CD8-positive, alpha-beta memory T cell (primary cell): ENCODE data around the gene PGBD5. TPM values are rescaled to one million over a fixed set of nuclear protein-coding genes. Genes with fewer than 3 reads are reported as not detected.
A peak's percentile ranks its signal among the peaks of the same experiment; 100 is the strongest.

Source experiments
- CTCF ChIA-PET: fragments of 350-600 bp; sonication (Branson Sonifier 250); formaldehyde crosslinking; loops from one replicate; lab custom pipeline; 2021; ENCODE audit warnings: antibody characterized with exemption; lab: Charles Lee
- POLR2A ChIA-PET: fragments of 350-600 bp; sonication (Branson Sonifier 250); formaldehyde crosslinking; loops from one replicate; lab custom pipeline; 2021; ENCODE audit warnings: antibody characterized with exemption; lab: Charles Lee
- DNase-seq, 5 donors: peaks; one replicate each; pipeline versions ENCODE4 v3.0.0 to v3.0.0-alpha.2; 2020 to 2022; ENCODE audit warnings: mixed read lengths in 1 of 5
- H3K27ac ChIP-seq: one replicate; pipeline ENCODE4 v1.7.0; 2013; ENCODE audit warnings: low read depth, mild to moderate bottlenecking, low read length, moderate library complexity
- H3K27me3 ChIP-seq: 2 replicates; pipeline ENCODE4 v1.7.0; 2013; ENCODE audit warnings: low read length, mild to moderate bottlenecking; ENCODE audit not compliant: insufficient read depth, poor library complexity, severe bottlenecking
- H3K36me3 ChIP-seq: 2 replicates; pipeline ENCODE4 v1.7.0; 2013; ENCODE audit warnings: mild to moderate bottlenecking, low read length, moderate library complexity; ENCODE audit not compliant: insufficient read depth
- H3K4me1 ChIP-seq: 2 replicates; pipeline ENCODE4 v1.7.0; 2013; ENCODE audit warnings: mild to moderate bottlenecking, low read length, moderate library complexity; ENCODE audit not compliant: insufficient read depth
- H3K4me3 ChIP-seq: 2 replicates; pipeline ENCODE4 v1.7.0; 2013; ENCODE audit warnings: mild to moderate bottlenecking, low read length
- H3K9me3 ChIP-seq: 2 replicates; pipeline ENCODE4 v1.7.0; 2013; ENCODE audit warnings: mild to moderate bottlenecking, low read length
- H3K27ac Mint-ChIP-seq, 8 donors: one replicate each; pipeline ENCODE4 v1.8.0; 2020 to 2021; ENCODE audit warnings: mixed read lengths in 8 of 8, mild to moderate bottlenecking in 6 of 8, inconsistent platforms in 3 of 8, moderate library complexity in 3 of 8
- H3K27me3 Mint-ChIP-seq, 2 donors: one replicate each; pipeline ENCODE4 v1.8.0; 2020 to 2021; ENCODE audit warnings: mixed read lengths in 2 of 2, mild to moderate bottlenecking in 1 of 2, moderate library complexity in 1 of 2
- H3K36me3 Mint-ChIP-seq, 3 donors: one replicate each; pipeline ENCODE4 v1.8.0; 2020 to 2021; ENCODE audit warnings: mixed read lengths in 3 of 3, inconsistent platforms in 1 of 3, mild to moderate bottlenecking in 1 of 3
- H3K4me1 Mint-ChIP-seq, 3 donors: one replicate each; pipeline ENCODE4 v1.8.0; 2020 to 2021; ENCODE audit warnings: mixed read lengths in 3 of 3, inconsistent platforms in 1 of 3, mild to moderate bottlenecking in 1 of 3
- H3K4me3 Mint-ChIP-seq, 7 donors: one replicate each; pipeline ENCODE4 v1.8.0; 2020 to 2021; ENCODE audit warnings: mixed read lengths in 7 of 7, mild to moderate bottlenecking in 6 of 7, moderate library complexity in 4 of 7, inconsistent platforms in 2 of 7
- H3K9me3 Mint-ChIP-seq, 5 donors: one replicate each; pipeline ENCODE4 v1.8.0; 2020 to 2022; ENCODE audit warnings: mixed read lengths in 5 of 5, mild to moderate bottlenecking in 3 of 5, moderate library complexity in 2 of 5, inconsistent platforms in 1 of 5
- polyA plus RNA-seq: library from polyadenylated mRNA; unstranded; fragments of 300-500 nt; fragmentation: Illumina TruSeq; gene quantifications from one replicate; pipeline ENCODE4 v1.2.3, GENCODE V29; 2021
- total RNA-seq, 2 experiments: library from RNA; stranded (reverse); gene quantifications; one replicate each; pipeline ENCODE4 v1.2.3, GENCODE V29; 2021

PGBD5 gene
- total and polyA plus RNA-seq, 3 experiments from 2014 or later, result not detected

DNA sequence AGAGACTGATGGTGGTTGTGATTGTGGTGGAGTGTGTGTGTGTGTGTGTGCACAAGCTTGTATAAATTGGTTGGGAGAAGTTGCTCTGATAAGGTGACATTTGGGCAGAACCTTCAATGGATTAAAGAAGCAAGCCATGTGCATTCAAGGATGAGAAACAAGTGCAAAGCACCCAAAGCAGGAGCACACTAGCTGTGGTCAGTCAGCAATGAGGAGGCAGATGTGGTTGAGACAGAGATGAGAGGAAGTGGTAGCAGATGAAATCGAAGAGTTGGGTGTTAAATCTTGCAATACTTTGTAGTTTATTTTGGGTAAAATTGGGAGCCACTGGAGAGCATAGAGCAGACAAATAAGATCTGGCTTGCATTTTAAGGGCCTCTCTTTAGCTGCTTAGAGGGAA, 4.4 kb upstream of the PGBD5 start:
- H3K4me3 Mint-ChIP-seq, result no peak overlapping the region
- no peak for DNase-seq
- Histone ChIP-seq H3K4me1 (no peaks in the 10 kb centered on the region), H3K36me3 (no peaks in the 10 kb centered on the region), H3K27me3 (peaks cover 11% of the 10 kb centered on the region), H3K27ac (no peak overlapping the region), H3K4me3 (no peak overlapping the region), H3K9me3 (no peaks in the 10 kb centered on the region)
- peaks cover 6 to 7% (median 7%) of the 10 kb centered on the region in 3 donors for H3K4me1 Mint-ChIP-seq
- peaks cover 0 to 4% (median 0%) of the 10 kb centered on the region in 5 donors for H3K9me3 Mint-ChIP-seq
- H3K27ac Mint-ChIP-seq, result no peak overlapping the region
- H3K36me3 Mint-ChIP-seq, result peaks cover 0 to 2% (median 0%) of the 10 kb centered on the region in 3 donors
- peaks cover 24 to 41% of the 10 kb centered on the region in 2 donors for H3K27me3 Mint-ChIP-seq
- ChIA-PET CTCF (no interaction called here), POLR2A (no interaction called here)

DNA sequence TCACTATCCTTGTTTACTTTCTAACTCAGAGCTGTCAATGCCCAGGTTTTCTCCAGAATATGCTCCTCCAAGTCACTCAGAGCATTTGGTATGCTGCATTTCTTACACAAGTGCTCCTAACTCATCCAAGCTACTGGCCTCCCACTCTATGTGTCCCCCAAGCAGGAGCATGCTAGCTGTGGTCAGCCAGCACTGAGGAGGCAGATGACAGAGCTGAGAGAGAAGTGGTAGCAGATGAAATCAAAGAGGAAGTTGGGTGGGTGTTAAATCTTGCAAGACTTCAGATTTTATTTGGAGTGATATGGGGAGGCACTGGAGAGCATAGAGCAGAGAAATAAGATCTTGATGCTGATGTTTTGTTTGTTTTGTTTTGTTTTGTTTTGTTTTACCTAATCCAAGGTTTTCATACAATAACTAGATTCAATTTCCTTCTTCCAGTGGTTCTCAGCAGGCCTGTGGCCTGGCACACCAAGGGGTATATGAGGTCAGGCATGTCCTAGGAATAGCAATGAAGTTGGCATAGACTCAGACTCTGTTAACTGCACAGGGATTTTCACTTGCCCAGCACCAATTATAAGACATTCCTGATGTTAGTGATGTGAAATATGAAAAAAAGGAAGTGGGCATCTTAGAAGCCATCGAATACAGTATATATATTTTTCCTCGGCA, 3.1 kb upstream of the PGBD5 start:
- H3K9me3 Mint-ChIP-seq, result peaks cover 0 to 5% (median 0%) of the 10 kb centered on the region in 5 donors
- Histone ChIP-seq H3K27ac (no peak overlapping the region), H3K27me3 (peaks cover 19% of the 10 kb centered on the region), H3K36me3 (no peaks in the 10 kb centered on the region), H3K9me3 (no peaks in the 10 kb centered on the region), H3K4me3 (no peak overlapping the region), H3K4me1 (no peaks in the 10 kb centered on the region)
- H3K4me3 Mint-ChIP-seq, result no peak overlapping the region
- peaks cover 0 to 2% (median 0%) of the 10 kb centered on the region in 3 donors for H3K36me3 Mint-ChIP-seq
- H3K27ac Mint-ChIP-seq, result no peak overlapping the region
- peaks cover 10 to 14% (median 12%) of the 10 kb centered on the region in 3 donors for H3K4me1 Mint-ChIP-seq
- H3K27me3 Mint-ChIP-seq, result peaks cover 32 to 44% of the 10 kb centered on the region in 2 donors
- ChIA-PET POLR2A (no interaction called here), CTCF (no interaction called here)
- DNase-seq, result no peak

GRCh38 chr1:230427981-230428380, 1.8 kb upstream of the PGBD5 start:
- ChIA-PET CTCF (no interaction called here), POLR2A (interaction anchor here (0.6 kb wide), 1 partner anchor 115 kb away, joined by 3 read pairs; no protein-coding TSS in a partner anchor)
- Mint-ChIP-seq H3K27me3 (peaks cover 43 to 51% of the 10 kb centered on the region in 2 donors), H3K9me3 (peaks cover 0 to 7% (median 0%) of the 10 kb centered on the region in 5 donors), H3K4me3 (no peak overlapping the region), H3K4me1 (peaks cover 10 to 14% (median 12%) of the 10 kb centered on the region in 3 donors), H3K27ac (no peak overlapping the region), H3K36me3 (peaks cover 0 to 2% (median 0%) of the 10 kb centered on the region in 3 donors)
- no peaks in the 10 kb centered on the region for H3K4me1 ChIP-seq
- H3K27ac ChIP-seq, result no peak overlapping the region
- no peaks in the 10 kb centered on the region for H3K9me3 ChIP-seq
- H3K27me3 ChIP-seq, result peaks cover 31% of the 10 kb centered on the region
- H3K4me3 ChIP-seq, result no peak overlapping the region
- DNase-seq, result no peak
- no peaks in the 10 kb centered on the region for H3K36me3 ChIP-seq

- Histone ChIP-seq H3K27ac (no peak overlapping the region), H3K36me3 (no peaks in the 10 kb centered on the region), H3K9me3 (no peaks in the 10 kb centered on the region), H3K27me3 (peaks cover 32% of the 10 kb centered on the region), H3K4me3 (no peak overlapping the region), H3K4me1 (no peaks in the 10 kb centered on the region)
- Mint-ChIP-seq H3K4me1 (peaks cover 10 to 14% (median 12%) of the 10 kb centered on the region in 3 donors), H3K9me3 (peaks cover 0 to 7% (median 1%) of the 10 kb centered on the region in 5 donors), H3K4me3 (peak overlapping the region; percentile 57 to 87 (median 82)), H3K27ac (peak overlapping the region in 2 of 8 donors; percentile 24 to 74), H3K36me3 (peaks cover 0 to 2% (median 0%) of the 10 kb centered on the region in 3 donors), H3K27me3 (peaks cover 50 to 58% of the 10 kb centered on the region in 2 donors)
- POLR2A ChIA-PET, result no interaction called here
- CTCF ChIA-PET, result no interaction called here
- DNase-seq, result no peak
Observed at GRCh38 chr1:230427094-230427876, 1.2 kb upstream of the PGBD5 start.

DNA sequence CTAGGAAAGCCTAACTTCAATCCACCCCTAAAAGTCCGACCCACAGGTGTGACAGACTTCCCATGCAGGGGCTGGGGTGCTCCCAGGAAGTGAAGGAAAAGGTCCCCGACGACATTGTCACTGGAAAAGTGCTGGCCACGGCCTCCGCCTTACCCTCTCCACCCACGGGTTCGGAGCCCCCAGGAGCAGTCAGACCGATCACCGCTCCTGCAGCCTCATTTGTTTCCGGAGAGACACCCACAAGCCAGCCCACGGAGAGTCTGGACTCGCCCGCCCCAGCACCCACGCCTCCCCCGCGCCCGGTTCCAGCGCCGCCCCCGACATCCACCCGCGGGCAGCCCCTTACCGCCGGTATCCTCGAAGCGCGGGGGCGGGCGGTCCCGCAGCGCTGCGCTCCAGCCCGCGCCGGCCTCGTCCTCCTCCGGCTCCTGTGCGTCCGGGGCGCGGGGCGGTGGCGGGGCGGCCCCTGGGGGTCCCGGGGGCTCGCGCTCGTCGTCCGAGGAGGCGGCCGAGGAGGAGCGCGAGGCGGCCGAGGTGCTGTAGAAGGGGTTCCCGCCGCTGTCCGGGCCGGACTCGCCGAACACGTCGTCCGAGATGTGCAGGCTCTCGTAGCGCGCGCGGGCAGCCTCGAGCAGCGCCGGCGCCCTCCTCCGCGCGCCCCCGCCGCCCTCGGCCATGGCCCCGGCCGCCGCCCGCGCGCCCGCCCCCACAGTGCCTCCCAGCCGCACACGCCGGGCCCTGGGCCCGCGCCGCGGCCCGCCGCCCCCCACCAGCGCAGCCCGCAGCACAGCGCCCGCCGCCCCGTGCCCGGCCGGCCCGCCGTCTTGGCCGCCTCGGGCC, 660 bp downstream of the PGBD5 start:
- ChIA-PET POLR2A (no interaction called here), CTCF (no interaction called here)
- Histone ChIP-seq H3K4me3 (no peak overlapping the region), H3K9me3 (no peaks in the 10 kb centered on the region), H3K27ac (no peak overlapping the region), H3K27me3 (peaks cover 32% of the 10 kb centered on the region), H3K4me1 (no peaks in the 10 kb centered on the region), H3K36me3 (no peaks in the 10 kb centered on the region)
- peak overlapping the region in 1 of 8 donors; percentile 29 for H3K27ac Mint-ChIP-seq
- peaks cover 0 to 8% (median 1%) of the 10 kb centered on the region in 5 donors for H3K9me3 Mint-ChIP-seq
- no peak for DNase-seq
- H3K4me1 Mint-ChIP-seq, result peaks cover 10 to 14% (median 12%) of the 10 kb centered on the region in 3 donors
- H3K27me3 Mint-ChIP-seq, result peaks cover 52 to 71% of the 10 kb centered on the region in 2 donors
- peak overlapping the region in 6 of 7 donors; percentile 61 to 89 (median 64) for H3K4me3 Mint-ChIP-seq
- peaks cover 0 to 2% (median 0%) of the 10 kb centered on the region in 3 donors for H3K36me3 Mint-ChIP-seq

GRCh38 chr1:230424391-230425251, 1.5 kb downstream of the PGBD5 start:
- ChIA-PET CTCF (no interaction called here), POLR2A (no interaction called here)
- Histone ChIP-seq H3K4me1 (no peaks in the 10 kb centered on the region), H3K36me3 (no peaks in the 10 kb centered on the region), H3K9me3 (no peaks in the 10 kb centered on the region), H3K27me3 (peaks cover 32% of the 10 kb centered on the region), H3K27ac (no peak overlapping the region), H3K4me3 (no peak overlapping the region)
- Mint-ChIP-seq H3K4me1 (peaks cover 10 to 14% (median 12%) of the 10 kb centered on the region in 3 donors), H3K9me3 (peaks cover 0 to 9% (median 7%) of the 10 kb centered on the region in 5 donors), H3K27ac (no peak overlapping the region), H3K4me3 (peak overlapping the region in 6 of 7 donors; percentile 61 to 89 (median 64)), H3K27me3 (peaks cover 49 to 75% of the 10 kb centered on the region in 2 donors), H3K36me3 (peaks cover 0 to 2% (median 0%) of the 10 kb centered on the region in 3 donors)
- DNase-seq, result no peak

DNA sequence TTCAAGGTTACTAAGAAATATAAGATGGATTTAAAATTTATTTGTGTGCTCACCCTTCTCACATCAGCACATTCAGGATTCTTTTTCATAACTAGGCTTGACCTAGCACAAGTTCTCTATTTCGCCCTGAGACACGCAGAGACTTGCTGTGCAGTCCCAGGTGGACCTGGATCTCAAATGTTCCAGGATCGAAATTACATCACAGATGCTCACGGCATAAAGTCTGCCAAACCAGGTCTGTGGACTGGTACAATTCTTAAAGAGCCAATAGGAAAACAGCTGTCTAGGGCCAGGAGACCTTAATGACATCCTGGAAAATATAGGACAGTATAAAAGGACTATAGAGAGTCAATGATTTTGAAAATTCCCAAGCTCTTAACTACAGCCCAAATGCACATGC, 2.2 kb downstream of the PGBD5 start:
- Histone ChIP-seq H3K27ac (no peak overlapping the region), H3K36me3 (no peaks in the 10 kb centered on the region), H3K4me3 (no peak overlapping the region), H3K27me3 (peaks cover 32% of the 10 kb centered on the region), H3K9me3 (no peaks in the 10 kb centered on the region), H3K4me1 (no peaks in the 10 kb centered on the region)
- ChIA-PET CTCF (no interaction called here), POLR2A (no interaction called here)
- Mint-ChIP-seq H3K27ac (no peak overlapping the region), H3K4me1 (peaks cover 10 to 14% (median 12%) of the 10 kb centered on the region in 3 donors), H3K36me3 (peaks cover 0 to 2% (median 0%) of the 10 kb centered on the region in 3 donors), H3K9me3 (peaks cover 0 to 12% (median 7%) of the 10 kb centered on the region in 5 donors), H3K27me3 (peaks cover 45 to 75% of the 10 kb centered on the region in 2 donors), H3K4me3 (peak overlapping the region in 6 of 7 donors; percentile 15 to 74 (median 48))
- no peak for DNase-seq
